ENCODE measurements around the gene IL17RC.

The IL17RC gene

GRCh38 chr3:9902372-9903237 is 14.3 kb upstream of the IL17RC start, which contains the start of gene IL17RE:
TSS of gene IL17RE (plus strand) at chr3:9902848. CDS start at chr3:9902933, 85 bp downstream.
- no peak for DNase-seq (ENCODE audit: extremely low read depth, low read depth)
- no peak for TF ChIP-seq CTCF (IDR thresholded peaks at IDR 0.05; ENCODE audit: low read depth, low read length, missing control alignments)

GRCh38 chr3:9903238-9903624 is 13.7 kb upstream of the IL17RC start:
- no peak for TF ChIP-seq CTCF (IDR thresholded peaks at IDR 0.05; ENCODE audit: low read depth, low read length, missing control alignments)
- H3K4me3 ChIP-seq (replicated peaks; ENCODE audit: low read depth, low read length) = peak overlapping the region; percentile 32
- no peak for DNase-seq (ENCODE audit: extremely low read depth, low read depth)

More at GRCh38 chr3:9902372-9903237, 14.3 kb upstream of the IL17RC start, which contains the start of gene IL17RE:
- peak within 1 kb of the TSS; percentile 32 for H3K4me3 ChIP-seq (replicated peaks; ENCODE audit: low read depth, low read length)

- no peak overlapping the region for H3K4me3 ChIP-seq (replicated peaks; ENCODE audit: low read depth, low read length)
- TF ChIP-seq CTCF (IDR thresholded peaks at IDR 0.05; ENCODE audit: low read depth, low read length, missing control alignments) = no peak
- DNase-seq (ENCODE audit: extremely low read depth, low read depth) = no peak
Measured at GRCh38 chr3:9903904-9904303, 13.0 kb upstream of the IL17RC start.

GRCh38 chr3:9906480-9906879 is 10.4 kb upstream of the IL17RC start:
- DNase-seq (ENCODE audit: extremely low read depth, low read depth) = no peak
- TF ChIP-seq CTCF (IDR thresholded peaks at IDR 0.05; ENCODE audit: low read depth, low read length, missing control alignments) = no peak
- H3K4me3 ChIP-seq (replicated peaks; ENCODE audit: low read depth, low read length) = no peak overlapping the region

GRCh38 chr3:9908286-9908685 is 8.6 kb upstream of the IL17RC start:
- DNase-seq (ENCODE audit: extremely low read depth, low read depth) = no peak
- no peak for TF ChIP-seq CTCF (IDR thresholded peaks at IDR 0.05; ENCODE audit: low read depth, low read length, missing control alignments)
- no peak overlapping the region for H3K4me3 ChIP-seq (replicated peaks; ENCODE audit: low read depth, low read length)

- H3K4me3 ChIP-seq (replicated peaks; ENCODE audit: low read depth, low read length) = no peak overlapping the region
- TF ChIP-seq CTCF (IDR thresholded peaks at IDR 0.05; ENCODE audit: low read depth, low read length, missing control alignments) = no peak
- DNase-seq (ENCODE audit: extremely low read depth, low read depth) = no peak
Measured at GRCh38 chr3:9909221-9910013, 7.5 kb upstream of the IL17RC start.

Measured in HFF-Myc (cell line).